ENCODE results near the gene C1QTNF1.
A peak's percentile ranks its signal among the peaks of the same experiment; 100 is the strongest.

The C1QTNF1 gene

DNA sequence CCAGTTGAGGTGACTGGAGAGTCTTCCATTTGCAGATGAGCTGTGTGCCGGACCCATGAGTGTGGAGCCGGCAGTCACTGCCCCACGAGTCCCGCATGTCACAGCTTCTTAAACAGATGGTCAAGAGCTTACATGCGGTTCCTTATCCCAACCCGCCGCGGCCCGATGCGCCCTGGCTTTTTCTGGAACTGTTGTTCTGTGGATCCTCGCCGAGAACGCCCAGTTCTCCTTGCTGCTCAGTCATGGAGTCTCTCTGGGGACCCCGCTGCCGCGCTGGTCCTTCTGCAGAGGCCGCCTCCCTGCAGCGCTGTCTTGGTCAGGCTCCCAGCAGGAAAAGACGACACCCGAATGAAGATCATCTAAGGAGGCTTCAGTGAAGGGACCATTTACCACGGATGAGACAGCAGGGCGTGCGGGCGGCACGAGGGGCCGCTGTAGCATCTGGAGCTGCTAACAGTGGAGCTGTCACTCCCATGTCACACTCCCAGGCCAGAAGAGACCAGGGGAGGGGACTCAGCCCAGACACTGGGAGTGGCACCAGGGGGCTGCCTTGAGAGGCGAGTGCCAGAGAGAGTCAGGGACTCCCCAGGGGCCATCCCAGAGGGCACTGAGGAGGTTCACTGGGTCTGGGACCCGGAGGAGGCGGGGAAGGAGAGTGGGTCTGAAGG is 33.5 kb upstream of the C1QTNF1 start:
- Mint-ChIP-seq H3K4me1 (peaks cover 15% of the 10 kb centered on the region), H3K36me3 (no peaks in the 10 kb centered on the region), H3K9me3 (no peaks in the 10 kb centered on the region), H3K4me3 (no peak overlapping the region), H3K27me3 (no peaks in the 10 kb centered on the region), H3K27ac (no peak overlapping the region)

- H3K36me3 Mint-ChIP-seq, result no peaks in the 10 kb centered on the region
- no peaks in the 10 kb centered on the region for H3K9me3 Mint-ChIP-seq
- H3K27me3 Mint-ChIP-seq, result no peaks in the 10 kb centered on the region
- no peak overlapping the region for H3K27ac Mint-ChIP-seq
- peaks cover 9% of the 10 kb centered on the region for H3K4me1 Mint-ChIP-seq
- H3K4me3 Mint-ChIP-seq, result no peak overlapping the region
Observed at GRCh38 chr17:78991017-78991738, 32.8 kb upstream of the C1QTNF1 start.

- no peak overlapping the region for H3K27ac Mint-ChIP-seq
- no peaks in the 10 kb centered on the region for H3K27me3 Mint-ChIP-seq
- H3K4me1 Mint-ChIP-seq, result peaks cover under 1% of the 10 kb centered on the region
- no peak overlapping the region for H3K4me3 Mint-ChIP-seq
- H3K9me3 Mint-ChIP-seq, result no peaks in the 10 kb centered on the region
- H3K36me3 Mint-ChIP-seq, result no peaks in the 10 kb centered on the region
Observed at GRCh38 chr17:78991906-78992532, 31.9 kb upstream of the C1QTNF1 start.

GRCh38 chr17:78992542-78993212 is 31.3 kb upstream of the C1QTNF1 start:
- no peaks in the 10 kb centered on the region for H3K4me1 Mint-ChIP-seq
- H3K4me3 Mint-ChIP-seq, result no peak overlapping the region
- no peaks in the 10 kb centered on the region for H3K9me3 Mint-ChIP-seq
- H3K27ac Mint-ChIP-seq, result no peak overlapping the region
- H3K36me3 Mint-ChIP-seq, result no peaks in the 10 kb centered on the region
- no peaks in the 10 kb centered on the region for H3K27me3 Mint-ChIP-seq

GRCh38 chr17:78993241-78993956 is 30.6 kb upstream of the C1QTNF1 start:
- no peak overlapping the region for H3K4me3 Mint-ChIP-seq
- no peaks in the 10 kb centered on the region for H3K9me3 Mint-ChIP-seq
- H3K27me3 Mint-ChIP-seq, result no peaks in the 10 kb centered on the region
- no peaks in the 10 kb centered on the region for H3K36me3 Mint-ChIP-seq
- no peaks in the 10 kb centered on the region for H3K4me1 Mint-ChIP-seq
- peak overlapping the region; percentile 65 for H3K27ac Mint-ChIP-seq

DNA sequence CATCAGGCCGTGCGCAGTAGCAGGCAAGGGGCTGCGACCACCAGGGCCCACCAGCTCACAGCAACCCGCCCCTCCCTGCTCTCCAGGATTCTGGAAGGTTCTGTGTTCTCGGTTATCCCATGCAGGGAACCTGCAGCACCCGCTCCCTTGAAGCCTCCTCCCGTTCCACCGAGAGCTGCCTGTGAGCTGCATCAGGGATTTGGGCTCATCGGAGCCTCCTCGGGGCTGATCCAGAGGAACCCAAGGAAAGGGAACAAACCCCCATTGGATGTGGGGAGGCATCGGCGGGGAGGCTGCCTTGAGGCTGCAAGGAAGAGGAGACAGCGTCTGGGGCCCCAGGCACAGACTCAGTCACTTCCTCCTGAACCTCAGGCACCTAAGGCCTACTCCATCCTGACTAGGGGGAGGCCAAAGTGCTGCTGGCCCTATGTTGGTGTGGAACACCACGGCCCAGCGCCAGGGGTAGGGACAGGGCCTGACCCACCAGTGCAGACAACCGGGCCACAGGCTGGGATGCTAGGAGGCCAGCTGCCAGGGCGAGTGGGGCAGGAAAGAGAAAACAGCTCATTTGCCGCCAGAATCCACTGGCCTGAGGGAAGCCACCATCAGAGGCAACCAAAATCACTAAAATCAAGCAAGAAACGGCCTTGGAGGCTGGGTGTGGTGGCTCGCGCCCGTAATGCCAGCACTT is 29.8 kb upstream of the C1QTNF1 start:
- H3K36me3 Mint-ChIP-seq, result no peaks in the 10 kb centered on the region
- H3K27ac Mint-ChIP-seq, result no peak overlapping the region
- H3K4me3 Mint-ChIP-seq, result no peak overlapping the region
- no peaks in the 10 kb centered on the region for H3K4me1 Mint-ChIP-seq
- no peaks in the 10 kb centered on the region for H3K27me3 Mint-ChIP-seq
- no peaks in the 10 kb centered on the region for H3K9me3 Mint-ChIP-seq

DNA sequence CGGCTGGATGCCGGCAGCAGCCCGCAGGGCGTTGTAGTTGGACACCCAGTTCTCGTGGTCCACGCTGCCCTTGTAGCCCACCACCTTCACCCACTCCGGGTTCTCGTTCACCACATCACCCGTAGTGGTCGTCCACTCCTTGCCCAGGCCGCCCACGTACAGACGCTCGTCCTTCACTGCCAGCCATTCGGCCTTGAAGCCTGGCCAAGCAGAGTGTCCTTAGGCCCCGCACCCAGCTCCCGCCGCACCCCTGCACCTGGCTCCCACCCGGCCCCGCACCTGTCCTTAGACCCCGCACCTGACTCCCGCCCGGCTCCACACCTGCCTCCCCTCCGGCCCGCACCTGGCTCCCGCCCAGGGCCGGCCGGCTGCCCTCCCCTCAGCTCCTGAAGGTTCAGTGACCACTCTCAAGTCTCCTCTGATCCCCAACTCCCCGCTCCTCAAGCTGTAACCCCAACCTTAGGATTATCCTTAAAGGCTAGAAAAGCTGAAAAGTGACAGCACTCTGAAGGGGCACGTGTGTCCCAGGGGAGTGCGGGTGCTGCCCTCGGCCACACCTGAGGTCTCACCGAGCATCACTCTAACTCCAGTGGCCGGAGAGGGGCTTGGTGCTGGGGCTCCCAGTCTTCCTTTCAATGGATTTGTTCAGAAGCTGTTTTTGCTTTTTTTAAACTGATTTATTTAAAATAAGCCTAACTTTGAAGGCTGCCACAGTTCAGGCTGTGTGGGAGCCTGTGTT is 28.8 kb upstream of the C1QTNF1 start:
- H3K36me3 Mint-ChIP-seq, result no peaks in the 10 kb centered on the region
- H3K4me1 Mint-ChIP-seq, result no peaks in the 10 kb centered on the region
- H3K27me3 Mint-ChIP-seq, result no peaks in the 10 kb centered on the region
- H3K4me3 Mint-ChIP-seq, result no peak overlapping the region
- H3K27ac Mint-ChIP-seq, result no peak overlapping the region
- H3K9me3 Mint-ChIP-seq, result no peaks in the 10 kb centered on the region

GRCh38 chr17:78995761-78996451 is 28.1 kb upstream of the C1QTNF1 start:
- H3K4me1 Mint-ChIP-seq, result peaks cover under 1% of the 10 kb centered on the region
- H3K4me3 Mint-ChIP-seq, result no peak overlapping the region
- no peaks in the 10 kb centered on the region for H3K36me3 Mint-ChIP-seq
- H3K27me3 Mint-ChIP-seq, result no peaks in the 10 kb centered on the region
- H3K9me3 Mint-ChIP-seq, result no peaks in the 10 kb centered on the region
- H3K27ac Mint-ChIP-seq, result no peak overlapping the region

DNA sequence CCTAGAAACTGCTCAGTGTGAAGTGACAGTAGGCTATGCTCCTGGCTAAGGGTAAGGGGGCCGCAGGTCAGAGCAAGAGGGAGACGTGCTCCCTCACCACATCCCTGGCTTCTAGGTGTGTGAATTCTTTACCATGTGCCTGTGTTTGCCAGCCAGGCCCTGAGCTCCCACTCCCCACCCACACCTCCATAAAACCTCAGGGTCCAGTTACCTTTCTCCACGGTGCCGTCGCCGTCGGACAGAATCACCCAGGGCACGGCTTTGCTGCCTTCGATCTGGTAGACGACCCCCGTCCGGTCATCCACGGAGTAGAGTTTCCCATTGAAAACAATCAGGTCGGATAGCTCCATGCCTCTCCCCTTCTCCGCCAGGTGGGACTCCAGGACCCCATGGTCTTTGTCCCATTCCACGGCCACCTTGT is 27.2 kb upstream of the C1QTNF1 start:
- H3K4me1 Mint-ChIP-seq, result peaks cover 4% of the 10 kb centered on the region
- H3K4me3 Mint-ChIP-seq, result no peak overlapping the region
- H3K36me3 Mint-ChIP-seq, result no peaks in the 10 kb centered on the region
- H3K27ac Mint-ChIP-seq, result no peak overlapping the region
- H3K27me3 Mint-ChIP-seq, result no peaks in the 10 kb centered on the region
- H3K9me3 Mint-ChIP-seq, result no peaks in the 10 kb centered on the region

DNA sequence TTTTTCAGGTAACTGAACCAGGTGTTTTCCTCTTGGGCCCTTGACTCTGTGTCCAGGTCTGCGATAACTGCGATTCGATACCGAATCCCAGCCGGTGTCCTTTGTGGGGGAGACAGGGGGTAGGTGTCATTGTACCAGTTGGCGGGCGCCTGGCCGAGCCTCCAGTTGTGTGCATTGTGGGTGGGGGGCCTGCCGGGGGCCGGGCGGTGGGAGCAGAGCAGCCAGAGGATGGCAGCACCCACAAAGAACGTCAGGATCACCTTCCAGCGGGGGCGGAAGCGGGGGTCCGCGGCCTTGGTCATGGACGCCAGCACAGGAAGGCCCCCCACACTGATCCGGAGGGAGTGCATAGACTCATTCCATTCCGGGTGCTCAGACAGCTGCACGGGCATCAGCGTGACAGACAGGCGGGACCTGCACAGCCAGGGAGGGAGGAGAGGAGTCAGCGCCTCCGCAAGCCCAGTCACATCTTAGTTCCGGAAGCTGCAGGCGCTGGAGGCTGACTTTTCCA is 26.7 kb upstream of the C1QTNF1 start:
- Mint-ChIP-seq H3K36me3 (no peaks in the 10 kb centered on the region), H3K27ac (no peak overlapping the region), H3K4me1 (peaks cover 9% of the 10 kb centered on the region), H3K9me3 (no peaks in the 10 kb centered on the region), H3K27me3 (no peaks in the 10 kb centered on the region), H3K4me3 (no peak overlapping the region)

GRCh38 chr17:78997881-78998280 is 26.1 kb upstream of the C1QTNF1 start:
- Mint-ChIP-seq H3K27ac (no peak overlapping the region), H3K36me3 (no peaks in the 10 kb centered on the region), H3K9me3 (no peaks in the 10 kb centered on the region), H3K4me3 (no peak overlapping the region), H3K27me3 (no peaks in the 10 kb centered on the region), H3K4me1 (peaks cover 15% of the 10 kb centered on the region)

GRCh38 chr17:78998311-78999055 is 25.5 kb upstream of the C1QTNF1 start:
- peaks cover 17% of the 10 kb centered on the region for H3K4me1 Mint-ChIP-seq
- no peak overlapping the region for H3K4me3 Mint-ChIP-seq
- H3K36me3 Mint-ChIP-seq, result no peaks in the 10 kb centered on the region
- H3K9me3 Mint-ChIP-seq, result no peaks in the 10 kb centered on the region
- H3K27me3 Mint-ChIP-seq, result no peaks in the 10 kb centered on the region
- H3K27ac Mint-ChIP-seq, result no peak overlapping the region

- Mint-ChIP-seq H3K27ac (no peak overlapping the region), H3K36me3 (no peaks in the 10 kb centered on the region), H3K27me3 (no peaks in the 10 kb centered on the region), H3K9me3 (no peaks in the 10 kb centered on the region), H3K4me3 (no peak overlapping the region), H3K4me1 (peaks cover 17% of the 10 kb centered on the region)
Observed at GRCh38 chr17:78999056-78999768, 24.8 kb upstream of the C1QTNF1 start.

Data from activated naive CD4-positive, alpha-beta T cell treated with anti-CD3 and anti-CD28 coated beads, Interleukin-2, amount 50 U/mL, for 24 hours (primary cell).